ENCODE measurements around the gene HAGH.

- TF ChIP-seq ZNF449 (tag by site-specific recombination; IDR thresholded peaks at IDR 0.05), result no peak
- TF ChIP-seq ZSCAN18 (tag by site-specific recombination; IDR thresholded peaks at IDR 0.05), result no peak
- no peak for TF ChIP-seq CTCF (tag by site-specific recombination; IDR thresholded peaks at IDR 0.05)
- TF ChIP-seq ZNF596 (tag by site-specific recombination; IDR thresholded peaks at IDR 0.05), result no peak
- TF ChIP-seq ZNF140 (tag by site-specific recombination; IDR thresholded peaks at IDR 0.05), result no peak
- no peak for TF ChIP-seq PRDM10 (tag by site-specific recombination; IDR thresholded peaks at IDR 0.05)
- no peak for TF ChIP-seq ZNF501 (tag by site-specific recombination; IDR thresholded peaks at IDR 0.05)
- no peak for TF ChIP-seq REST (tag by site-specific recombination; IDR thresholded peaks at IDR 0.05)
Measured at GRCh38 chr16:1767116-1767994, 59.3 kb downstream of the HAGH start.

Data from HEK293 (cell line).